ENCODE data around the gene SORBS1.

GRCh38 chr10:95329296-95329695 lies 231.9 kb downstream of the SORBS1 start:
- TF ChIP-seq CTCF (IDR thresholded peaks at IDR 0.05) (no peak), EZH2 (IDR thresholded peaks at IDR 0.05) (no peak), EZH2phosphoT487 (IDR thresholded peaks at IDR 0.05) (no peak)

Measured in neural progenitor cell (in vitro differentiated cells).